ENCODE results near the gene YWHAG.
"Not testable (repeated sequence)": the region's sequence is repeated elsewhere in the genome, so short reads cannot be mapped to it uniquely, and the experiment has no call there.

The YWHAG gene

DNA sequence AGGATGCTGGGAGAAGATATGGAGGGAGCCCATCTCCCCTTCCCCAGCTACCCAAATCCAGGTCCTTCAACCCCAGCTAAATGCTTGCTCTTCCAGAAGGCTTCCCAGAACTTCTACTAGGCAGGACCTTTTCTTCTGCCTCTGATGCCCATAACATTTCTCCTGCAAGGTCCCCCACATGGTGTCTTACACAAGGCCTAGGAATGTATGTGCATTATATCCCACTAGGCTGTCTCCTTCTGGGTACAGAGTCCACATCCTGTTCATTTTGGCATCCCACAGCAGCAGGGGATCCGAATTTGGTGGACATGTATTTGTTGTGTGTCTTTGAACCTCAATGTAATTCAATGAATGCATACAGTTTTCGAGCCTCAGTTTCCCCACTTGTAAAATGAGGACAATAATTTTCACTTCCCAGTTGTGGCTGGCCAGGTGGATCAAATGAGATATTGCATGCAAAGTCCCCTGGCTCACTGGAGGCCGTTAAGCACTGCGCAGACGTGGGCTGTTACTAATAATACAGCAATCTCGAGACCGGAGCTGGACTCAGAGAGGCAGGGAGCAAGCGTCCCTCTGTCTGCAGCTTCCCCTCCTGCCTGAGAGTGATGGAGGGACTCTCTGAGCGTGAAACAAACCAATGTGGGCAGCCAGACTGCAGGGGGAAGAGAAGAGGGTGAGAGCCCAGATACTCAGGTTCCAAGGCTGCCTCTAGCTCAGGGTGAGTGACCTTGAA lies 18.6 kb upstream of the YWHAG start:
- DNase-seq = no peak

DNA sequence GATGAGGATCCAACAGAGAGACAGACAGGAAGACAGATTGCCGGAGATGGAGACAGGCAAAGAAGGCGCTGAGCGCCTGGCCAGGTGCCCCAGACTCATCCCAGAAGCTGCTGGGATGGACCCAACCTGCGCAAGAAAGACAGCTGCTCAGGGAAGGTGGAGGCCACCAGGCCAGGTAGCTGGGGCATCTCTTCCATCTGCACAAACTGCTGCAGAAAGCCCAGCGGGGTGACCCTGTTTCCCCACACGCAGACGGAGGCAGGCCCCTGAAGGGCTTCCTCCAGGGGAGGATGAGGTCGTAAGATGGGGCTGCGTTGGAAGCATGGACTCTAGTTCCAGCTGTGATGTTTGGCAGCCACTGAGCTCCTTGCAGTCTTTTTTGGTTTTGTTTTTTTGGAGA lies 16.5 kb upstream of the YWHAG start:
- no peak for DNase-seq

DNA sequence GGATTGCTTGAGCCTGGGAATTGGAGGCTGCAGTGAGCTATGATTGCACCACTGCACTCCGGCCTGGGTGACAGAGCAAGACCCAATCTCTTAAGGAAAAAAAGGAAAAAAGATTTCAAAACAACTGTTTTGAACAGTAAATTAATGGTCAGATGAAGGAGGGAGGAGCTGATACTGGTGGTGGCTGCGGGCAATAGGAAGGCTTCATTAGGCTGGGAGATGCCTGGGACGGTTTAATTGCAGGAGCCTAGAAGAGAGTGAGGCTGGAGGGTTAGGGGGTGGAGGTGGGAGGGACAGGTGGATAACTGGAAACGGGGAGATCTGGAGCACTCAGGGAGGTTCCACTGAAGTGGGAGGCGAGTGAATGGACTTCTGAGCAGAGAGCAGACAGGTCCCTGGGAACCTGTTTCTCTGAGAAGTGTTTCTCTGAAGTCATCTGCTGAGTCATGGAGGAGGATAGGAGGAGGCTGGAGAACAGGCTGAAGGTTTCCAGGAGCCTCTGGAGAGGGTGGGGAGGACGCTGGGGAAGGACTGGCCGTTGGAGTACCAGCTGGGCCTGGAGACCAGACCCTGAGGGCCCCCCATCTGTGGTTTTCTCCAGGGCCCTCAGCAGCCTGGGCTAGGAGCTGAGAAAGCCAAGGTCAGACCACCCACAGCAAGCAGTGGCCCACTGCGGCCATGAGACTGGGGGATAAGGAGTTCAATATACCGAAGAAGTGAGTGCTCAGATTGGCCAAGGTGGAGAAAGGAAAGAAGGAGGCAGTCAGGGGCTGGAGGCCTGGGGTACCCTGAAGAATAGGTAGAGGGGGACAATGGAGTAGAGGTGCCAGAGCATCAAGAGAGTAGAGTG lies 14.4 kb upstream of the YWHAG start:
- DNase-seq = no peak

DNA sequence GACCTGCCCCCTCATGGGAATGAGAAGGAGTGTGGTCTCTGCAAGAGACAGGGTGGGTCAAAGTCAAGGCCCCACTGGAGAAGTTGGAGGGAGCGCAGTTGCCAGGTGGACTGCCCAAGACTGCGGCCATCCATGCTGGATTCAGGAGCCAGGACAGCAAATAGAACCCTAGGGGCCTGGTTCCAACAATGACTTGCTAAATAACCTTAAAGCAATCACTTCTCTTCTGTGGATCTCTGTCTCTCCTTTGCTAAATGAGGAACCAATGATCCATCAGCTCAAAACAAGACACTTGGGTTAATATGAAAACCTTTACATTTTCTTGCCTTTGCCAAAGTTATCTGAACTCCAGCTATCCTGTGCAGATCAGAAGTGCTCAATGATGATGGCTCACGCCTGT lies 12.6 kb upstream of the YWHAG start:
- DNase-seq = no peak

DNA sequence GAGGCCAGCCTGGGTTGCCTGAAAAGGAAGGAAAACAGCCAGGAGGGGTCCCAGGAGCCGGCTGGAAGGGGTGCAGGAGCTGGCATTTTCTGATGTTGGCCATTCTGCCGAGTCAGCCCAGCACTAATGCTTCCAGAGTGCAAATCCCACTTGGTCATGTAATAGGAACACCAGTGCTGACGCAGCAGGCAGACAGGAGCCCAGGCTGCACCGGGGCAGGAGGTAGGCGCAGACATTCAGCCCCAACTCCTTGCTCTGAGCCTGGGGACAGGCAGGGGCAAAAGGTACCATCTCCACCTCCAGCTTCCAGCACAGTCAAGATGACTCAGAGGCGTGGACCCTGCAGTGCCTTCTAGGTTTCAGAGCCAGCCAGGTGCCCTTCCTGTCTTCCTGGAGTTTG lies 10.2 kb upstream of the YWHAG start:
- no peak for DNase-seq

DNA sequence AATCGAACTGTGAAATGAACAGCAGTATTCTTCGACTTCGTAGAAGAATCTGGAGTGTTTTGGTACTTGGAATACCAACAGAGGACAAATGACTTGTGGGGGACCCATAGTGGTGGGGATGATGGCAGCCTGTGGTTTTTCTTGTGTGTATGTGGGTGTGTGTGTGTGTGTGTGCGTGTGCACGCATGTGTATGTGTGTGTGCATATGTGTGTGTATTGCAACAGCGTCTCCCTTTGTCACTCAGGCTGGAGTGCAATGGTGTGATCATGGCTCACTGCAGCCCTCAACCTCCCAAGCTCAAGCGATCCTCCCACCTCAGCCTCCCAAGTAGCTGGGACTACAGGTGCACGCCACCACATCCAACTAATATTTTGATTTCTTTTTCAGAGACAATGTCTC lies 9.4 kb upstream of the YWHAG start:
- DNase-seq = no peak

DNA sequence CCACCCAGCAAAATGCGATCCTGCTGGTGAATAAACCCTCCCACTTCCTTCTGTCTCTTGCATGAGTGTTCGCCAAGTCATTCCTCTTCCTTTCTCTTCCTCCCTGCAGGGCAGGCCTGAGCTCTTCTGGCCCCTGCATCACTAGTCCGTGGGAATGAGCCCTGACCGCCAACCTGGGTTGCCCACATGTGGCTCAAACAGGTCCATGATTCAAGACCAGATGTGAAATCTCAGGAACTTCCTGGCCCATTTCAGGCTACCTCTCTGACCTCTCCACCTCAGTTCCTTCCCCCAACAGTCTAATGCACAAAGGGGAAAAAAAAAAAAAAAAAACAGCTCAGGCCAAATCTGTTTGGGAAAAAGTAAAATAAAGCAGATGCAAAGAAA lies 5.4 kb upstream of the YWHAG start:
- no peak for DNase-seq

DNA sequence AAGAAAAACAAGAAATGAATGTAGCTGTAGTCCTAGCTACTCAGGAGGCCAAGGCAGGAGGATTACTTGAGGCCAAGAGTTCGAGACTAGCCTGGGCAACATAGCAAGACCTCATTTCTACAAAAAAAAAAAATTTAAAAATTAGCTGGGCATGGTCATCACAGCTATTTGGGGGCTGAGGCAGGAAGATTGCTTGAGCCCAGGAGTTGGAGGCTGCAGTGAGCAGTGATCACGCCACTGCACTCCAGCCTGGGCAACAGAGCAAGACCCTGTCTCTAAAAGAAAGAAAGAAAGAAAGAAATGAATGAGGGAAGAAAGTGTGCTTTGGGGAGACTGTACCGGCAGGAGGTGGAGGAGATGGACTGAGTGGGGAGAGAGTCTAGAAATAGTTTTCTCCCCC lies 5.0 kb upstream of the YWHAG start:
- DNase-seq = not testable (repeated sequence)

DNA sequence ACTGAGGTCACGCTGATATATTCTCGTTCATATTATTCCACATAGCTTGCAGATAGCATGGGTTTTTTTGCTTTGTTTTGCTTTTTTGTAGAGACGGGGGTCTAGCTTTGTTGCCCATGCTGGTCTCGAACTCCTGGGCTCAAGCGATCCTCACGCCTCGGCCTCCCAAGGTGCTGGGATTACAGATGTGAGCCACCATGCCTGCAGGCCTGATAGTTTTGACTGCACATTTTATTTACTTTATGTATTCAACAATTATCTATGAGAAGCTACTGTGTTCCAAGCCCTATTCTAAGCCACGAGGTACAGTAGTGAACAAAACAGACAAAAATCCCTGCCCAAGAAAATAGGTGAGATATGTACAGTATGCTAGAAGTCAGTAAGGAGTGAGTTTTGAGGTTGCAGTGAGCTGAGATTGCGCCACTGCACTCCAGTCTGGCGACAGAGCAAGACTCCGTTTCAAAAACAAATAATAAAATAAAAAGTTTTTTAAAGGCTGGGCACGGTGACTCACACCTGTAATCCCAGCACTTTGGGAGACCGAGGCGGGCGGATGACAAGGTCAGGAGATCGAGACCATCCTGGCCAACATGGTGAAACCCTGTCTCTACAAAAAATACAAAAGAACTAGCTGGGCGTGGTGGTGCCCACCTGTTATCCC lies 1.3 kb upstream of the YWHAG start:
- DNase-seq = no peak

DNA sequence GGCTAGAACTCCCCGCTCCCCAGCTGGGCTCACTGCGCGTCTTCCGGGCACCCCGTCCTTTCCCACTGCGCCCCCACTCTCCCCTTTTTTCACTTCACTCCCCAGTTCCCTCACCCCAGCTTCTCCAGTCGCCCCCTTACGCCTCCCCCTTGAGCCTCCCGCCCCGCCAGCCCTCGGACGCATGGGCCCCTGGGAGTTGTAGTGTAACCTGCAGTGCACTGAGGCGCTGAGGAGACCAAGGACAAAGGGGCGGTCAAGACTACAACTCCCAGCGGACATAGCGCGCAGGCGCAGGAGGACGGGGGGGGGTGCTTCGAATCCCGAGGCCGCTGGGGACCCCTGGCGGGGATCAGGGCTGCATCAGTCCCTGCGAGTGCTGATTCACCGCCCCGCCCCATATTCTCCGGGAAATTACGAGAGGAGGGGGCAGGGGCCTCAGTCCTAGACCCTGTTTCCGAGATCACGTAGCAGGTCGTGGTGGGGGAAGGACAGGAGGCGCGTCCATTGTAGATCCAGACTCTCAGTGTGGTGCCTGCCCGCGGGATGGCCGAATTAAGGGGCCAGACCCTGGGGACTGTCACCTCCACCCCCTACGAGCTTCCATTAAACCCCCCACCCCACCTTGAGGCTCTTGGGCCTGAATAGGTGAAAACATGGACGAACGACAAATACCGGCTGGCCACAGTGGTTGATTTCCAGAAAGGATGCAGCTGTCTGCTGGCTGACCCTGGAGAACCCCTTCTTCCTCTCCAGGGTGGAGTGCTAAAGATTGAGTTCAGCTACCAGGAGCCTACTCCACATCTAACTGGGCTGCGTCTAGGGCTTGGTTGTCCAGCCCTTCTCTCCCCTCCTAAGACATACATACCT lies 553 bp upstream of the YWHAG start:
- DNase-seq = peak; percentile 81 to 89

DNA sequence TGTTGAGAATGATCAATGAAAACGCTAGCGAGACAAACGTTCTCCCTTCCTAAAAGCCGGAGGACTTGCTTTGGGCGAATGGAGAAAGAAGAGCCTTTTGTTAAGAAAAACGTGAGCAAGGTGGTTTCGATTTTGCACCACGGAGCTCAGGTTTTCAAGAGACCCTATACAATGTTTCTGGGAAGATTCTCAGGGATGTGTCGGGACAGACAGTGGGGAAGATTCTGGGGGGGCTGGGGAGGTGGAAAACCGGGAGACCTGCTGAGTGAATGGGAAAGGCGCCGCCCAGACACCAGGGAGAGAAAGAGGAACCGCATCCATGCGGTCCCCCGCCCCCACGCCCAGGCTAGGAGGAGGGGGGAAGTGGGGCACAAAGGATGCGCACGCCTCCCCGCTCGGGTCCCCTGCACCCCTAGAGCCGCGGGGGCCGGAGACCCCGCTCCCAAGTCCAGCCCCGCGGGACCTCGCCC lies 745 bp downstream of the YWHAG start:
- DNase-seq = peak in 1 of 2 donors; percentile 35

DNA sequence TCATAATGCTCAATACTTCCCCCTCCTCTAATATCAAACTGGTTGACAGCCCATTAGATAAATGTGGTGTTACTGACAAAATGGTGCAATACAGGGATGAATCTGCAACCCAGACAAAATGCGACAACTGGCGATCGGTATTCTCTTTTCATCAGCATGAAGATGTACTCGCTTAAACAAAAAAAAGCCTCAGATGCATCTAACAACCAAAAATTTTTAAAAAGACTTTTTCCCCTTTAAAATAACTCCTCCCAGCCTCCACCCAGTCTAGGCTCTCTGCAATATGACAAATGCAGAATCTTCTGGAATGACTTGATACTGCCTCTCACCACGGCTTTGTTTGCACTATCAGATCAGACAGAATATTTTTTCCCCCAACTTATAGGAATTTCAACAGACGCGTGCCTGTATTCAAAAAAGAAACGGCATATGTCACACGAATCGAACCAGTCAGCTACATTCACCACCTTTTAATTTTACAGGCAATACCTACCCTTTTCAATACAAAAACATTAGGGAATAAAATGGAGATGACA lies 1.2 kb downstream of the YWHAG start:
- no peak for DNase-seq

DNA sequence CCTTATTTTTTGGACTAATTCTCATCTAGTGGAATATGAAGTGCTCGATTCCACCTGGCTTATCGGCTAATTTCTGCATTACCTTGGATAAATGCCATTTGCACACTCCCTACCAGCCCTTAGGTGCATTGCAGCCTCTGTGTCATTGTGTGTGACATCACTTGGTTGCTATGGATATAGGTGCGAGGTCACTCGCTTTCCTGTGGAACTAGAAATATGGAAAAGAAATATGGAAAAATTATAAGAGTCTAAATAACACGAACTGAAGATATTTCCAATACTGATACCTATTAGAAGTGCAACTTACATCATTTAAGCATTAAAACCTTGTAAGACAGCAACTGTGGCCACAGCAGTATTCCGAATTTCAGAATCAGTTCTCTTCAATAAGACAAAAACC lies 2.0 kb downstream of the YWHAG start:
- DNase-seq = no peak

DNA sequence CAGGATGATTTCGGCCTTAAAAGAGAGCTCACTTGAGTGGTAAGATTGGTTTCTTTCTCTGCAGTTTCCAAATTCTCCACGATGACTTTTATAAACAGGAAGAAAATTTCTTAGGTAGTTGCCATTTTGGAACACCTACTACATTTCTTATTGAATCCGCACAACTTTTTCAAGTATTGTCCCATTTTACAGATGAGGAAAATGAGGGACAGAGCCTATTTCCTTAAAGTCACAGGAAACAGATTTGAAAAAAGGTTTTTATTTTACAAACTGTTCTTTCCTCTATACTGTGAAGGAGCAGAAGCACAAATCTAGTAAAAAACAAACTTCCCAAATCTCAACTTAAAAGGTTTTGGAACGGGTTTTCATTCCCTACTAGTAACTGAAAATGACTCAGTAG lies 2.7 kb downstream of the YWHAG start:
- no peak for DNase-seq

DNA sequence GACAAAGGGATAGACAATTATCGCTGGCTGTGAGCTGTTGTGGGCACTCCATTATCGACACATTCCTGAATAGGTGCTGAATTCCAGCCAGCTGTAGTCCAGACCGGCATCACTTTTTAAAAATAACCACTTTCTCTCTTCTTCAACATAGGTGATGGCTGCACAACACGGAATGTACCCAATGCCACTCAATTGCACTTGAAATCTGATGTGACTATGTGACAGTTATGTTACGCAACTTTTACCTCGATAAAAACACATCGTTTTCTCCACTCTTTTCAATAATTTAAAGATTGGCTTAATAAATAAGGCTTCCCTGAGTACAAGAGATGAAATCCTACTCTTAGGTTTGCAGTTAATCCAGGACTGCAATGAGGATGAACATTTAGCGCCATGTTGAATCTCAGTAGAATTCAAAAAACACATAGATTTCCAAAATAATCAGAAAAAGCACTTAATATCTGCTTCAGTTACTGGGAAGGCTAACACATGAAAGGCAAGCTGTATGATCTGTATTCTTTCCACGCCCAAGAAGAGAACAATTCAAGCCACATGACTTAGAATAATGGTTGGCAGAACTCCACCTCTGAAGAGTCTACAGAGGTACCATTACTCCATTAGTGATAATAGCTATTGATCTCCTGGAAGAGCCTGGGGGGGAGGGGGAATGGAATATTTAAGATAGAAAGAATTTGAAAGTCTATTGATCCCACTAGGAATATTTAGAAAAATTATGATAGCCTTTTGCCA lies 3.6 kb downstream of the YWHAG start:
- no peak for DNase-seq

DNA sequence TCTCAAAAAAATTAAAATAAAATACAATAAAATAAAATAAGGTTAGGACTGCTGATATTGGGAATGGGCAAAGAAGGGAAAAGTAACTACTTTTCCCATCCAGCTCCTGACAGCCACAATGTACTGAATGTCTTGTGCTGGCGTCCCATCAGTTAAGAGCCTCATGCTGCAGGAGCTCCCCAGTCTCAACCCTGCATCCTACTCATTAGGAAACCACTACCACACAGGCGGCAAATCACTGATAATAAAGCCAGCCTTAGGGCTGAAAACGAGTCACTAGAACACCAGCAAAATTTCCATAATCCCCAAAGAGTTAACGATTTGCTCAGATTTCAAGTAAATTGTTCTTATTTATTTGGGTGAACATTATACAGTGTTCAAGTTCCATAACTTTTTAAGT lies 4.3 kb downstream of the YWHAG start:
- no peak for DNase-seq

DNA sequence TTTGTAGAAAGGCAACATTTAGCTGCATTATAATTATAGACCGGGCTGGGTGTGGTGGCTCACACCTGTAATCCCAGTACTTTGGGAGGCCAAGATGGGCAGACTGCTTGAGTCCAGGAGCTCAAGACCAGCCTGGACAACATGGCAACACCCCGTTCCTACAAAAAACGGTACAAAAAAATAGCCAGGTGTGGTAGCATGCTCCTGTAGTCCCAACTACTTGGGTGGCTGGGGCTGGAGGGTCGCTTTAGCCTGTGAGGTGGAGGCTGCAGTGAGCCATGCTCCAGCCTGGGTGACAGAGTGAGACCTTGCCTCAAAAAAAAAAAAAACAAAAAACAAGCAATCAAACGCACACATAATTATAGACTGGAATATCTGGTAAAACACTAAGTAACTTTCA lies 5.0 kb downstream of the YWHAG start:
- no peak for DNase-seq

DNA sequence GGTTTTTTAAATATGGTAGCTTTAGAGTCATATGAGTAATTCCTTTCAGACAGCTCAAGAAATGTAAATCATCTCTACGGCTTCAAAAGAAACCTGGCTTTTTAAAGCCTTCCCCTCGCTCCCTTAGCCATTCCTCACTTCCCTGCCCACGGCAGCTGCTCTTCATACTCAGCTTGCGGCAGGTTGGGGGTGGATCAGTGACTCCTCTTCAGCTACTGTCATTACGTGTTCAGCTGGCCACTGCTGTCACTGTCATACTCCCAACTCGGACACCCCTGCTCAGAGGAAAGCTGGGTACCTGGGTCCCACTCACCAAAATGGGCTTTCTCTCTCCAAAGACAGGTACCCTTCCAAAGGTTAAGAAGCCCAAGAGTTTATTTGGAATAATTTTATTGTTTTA lies 6.6 kb downstream of the YWHAG start:
- DNase-seq = no peak

DNA sequence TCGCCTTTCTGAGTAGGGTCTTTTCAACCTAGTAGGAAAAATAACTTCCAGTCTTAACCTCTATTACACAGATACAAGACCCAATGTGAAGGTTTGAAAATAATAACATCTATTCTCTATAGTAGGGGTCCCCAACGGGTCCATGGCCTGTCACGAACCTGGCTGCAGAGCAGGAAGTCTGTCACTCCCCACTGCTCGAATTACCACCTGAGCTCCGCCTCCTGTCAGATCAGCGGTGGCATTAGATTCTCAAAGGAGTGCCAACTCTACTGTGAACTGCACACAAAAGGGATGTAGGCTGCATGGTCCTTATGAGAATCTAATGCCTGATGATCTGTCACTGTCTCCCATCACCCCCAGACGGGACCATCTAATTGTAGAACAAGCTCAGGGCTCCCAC lies 7.4 kb downstream of the YWHAG start:
- no peak for DNase-seq

DNA sequence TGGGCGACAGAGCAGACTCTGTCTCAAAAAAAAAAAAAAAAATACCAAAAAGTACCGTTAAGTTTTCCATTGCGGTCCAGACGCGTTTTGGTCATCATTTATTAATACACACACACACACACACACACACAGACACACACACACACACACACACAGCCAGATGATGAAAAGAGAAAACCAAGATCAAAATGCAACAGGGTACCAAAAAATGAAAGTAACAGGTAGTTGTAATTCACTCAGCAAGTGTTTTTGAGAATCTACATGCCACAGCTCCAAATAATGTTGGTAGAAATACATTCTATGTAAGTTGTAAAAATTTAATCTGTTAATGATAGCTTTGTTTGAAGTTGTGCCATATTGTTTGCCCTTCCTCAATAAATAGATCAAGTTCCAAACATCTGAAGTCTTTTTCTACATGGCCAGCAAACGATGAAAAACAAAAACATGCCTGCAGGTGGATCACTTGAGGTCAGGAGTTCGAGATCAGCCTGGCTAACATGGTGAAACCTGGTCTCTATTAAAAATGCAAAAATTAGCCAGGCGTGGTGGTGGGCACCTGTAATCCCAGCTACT lies 9.4 kb downstream of the YWHAG start:
- DNase-seq = no peak

DNA sequence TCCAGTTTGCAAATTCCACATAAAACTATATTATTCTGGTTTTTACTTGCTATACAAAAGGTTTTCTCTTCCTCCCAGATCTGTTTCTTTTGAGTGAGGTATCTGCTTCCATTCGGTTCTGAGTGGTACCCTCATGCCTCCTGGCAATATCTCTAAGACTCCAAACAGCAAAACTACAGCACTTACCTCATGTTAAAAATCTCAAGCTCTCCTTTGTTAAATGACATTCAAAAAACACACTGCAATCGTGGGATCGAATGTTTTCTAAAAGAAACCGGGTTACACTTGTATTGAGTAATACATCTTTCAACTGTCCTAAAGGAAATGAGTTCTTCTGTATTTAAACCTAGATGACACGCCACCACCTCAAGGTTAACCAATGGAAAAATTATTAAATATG lies 11.1 kb downstream of the YWHAG start:
- DNase-seq = no peak

DNA sequence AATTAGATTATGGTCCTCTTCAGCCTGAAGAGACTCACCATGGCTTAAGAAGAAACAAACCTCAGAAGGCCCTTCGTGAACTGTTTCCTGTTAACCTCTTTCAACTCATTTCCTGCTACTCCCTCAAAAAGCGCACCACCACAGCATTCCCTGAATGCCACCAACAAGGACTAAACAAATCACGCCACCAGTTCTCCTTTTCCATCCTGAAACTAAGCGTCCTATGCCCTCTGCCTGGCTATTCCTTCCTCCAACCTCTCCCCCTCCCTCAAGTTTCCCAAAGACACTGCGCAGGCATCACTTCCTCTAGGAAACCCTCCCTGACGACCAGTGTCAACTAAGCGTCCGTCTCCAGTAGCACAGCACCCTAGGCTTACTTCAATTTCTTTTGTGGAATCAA lies 12.0 kb downstream of the YWHAG start:
- DNase-seq = no peak
